Fibroblast of upper back skin (primary cell): ENCODE measurements around the gene LZTS2.

Source experiments
- DNase-seq: peaks from one replicate; pipeline ENCODE4 v3.0.0-alpha.2; 2013

Gene LZTS2

DNA sequence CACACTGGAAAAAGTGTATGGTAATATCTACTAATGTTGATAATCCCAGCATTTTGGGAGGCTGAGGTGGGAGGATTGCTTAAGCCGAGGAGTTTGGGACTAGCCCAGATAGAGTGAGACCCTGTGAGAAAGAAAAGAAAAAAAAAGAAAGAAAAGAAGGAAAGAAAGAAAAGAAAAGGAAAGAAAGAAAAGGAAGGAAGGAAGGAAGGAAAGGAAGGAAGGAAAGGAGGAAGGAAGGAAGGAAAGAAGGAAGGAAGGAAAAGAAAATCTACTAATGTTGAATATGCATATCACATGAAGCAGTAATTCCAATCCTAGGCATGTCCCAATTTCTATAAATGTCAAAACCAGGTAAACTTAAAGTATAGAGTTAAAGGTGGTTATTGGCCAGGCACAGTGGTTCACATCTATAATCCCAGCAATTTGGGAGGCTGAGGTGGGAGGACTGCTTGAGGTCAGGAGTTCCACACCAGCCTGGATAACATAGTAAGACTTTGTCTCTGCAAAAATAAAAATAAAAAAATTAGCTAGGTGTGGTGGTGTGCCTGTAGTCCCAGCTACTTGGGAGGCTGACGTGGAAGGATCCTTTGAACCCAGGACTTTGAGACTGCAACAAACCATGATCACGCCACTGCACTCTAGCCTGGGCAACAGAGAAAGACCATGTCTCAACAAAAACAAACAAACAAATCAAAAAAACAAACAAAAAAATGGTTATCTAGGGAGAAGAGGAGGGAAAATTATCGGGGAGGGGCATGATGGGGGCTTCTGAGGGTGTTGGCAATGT, 57.0 kb downstream of the LZTS2 start:
- no peak for DNase-seq
